Ovary (tissue), 9 donors: ENCODE measurements around the gene LEF1. TPM values are rescaled to one million over a fixed set of nuclear protein-coding genes. Genes with fewer than 3 reads are reported as not detected.

Source experiments
- DNase-seq, 5 donors: peaks; one replicate each; pipeline ENCODE4 v3.0.0-alpha.2; 2019 to 2020
- H3K27ac ChIP-seq, 2 donors: fragments of 200-600 bp; one replicate each; pipeline versions ENCODE4 v1.5.1 to v1.8.0; 2019 to 2022
- H3K27me3 ChIP-seq: fragments of 200-600 bp; one replicate; pipeline ENCODE4 v1.8.0; 2022
- H3K36me3 ChIP-seq: fragments of 200-600 bp; sonication (generic); one replicate; pipeline ENCODE4 v1.5.1; 2019
- H3K4me1 ChIP-seq: one replicate; pipeline ENCODE4 v1.8.1; 2013; ENCODE audit warnings: mild to moderate bottlenecking, moderate library complexity; ENCODE audit not compliant: insufficient read depth
- H3K4me3 ChIP-seq: fragments of 200-600 bp; sonication (generic); one replicate; pipeline ENCODE4 v1.5.1; 2017
- H3K9me3 ChIP-seq, 2 donors: fragments of 200-600 bp in 1 of 2; sonication (generic) in 1 of 2; one replicate each; pipeline versions ENCODE4 v1.5.1 to v1.8.1; 2013 to 2019; ENCODE audit warnings: mild to moderate bottlenecking in 1 of 2, moderate library complexity in 1 of 2
- CTCF ChIP-seq, 3 donors: fragments of 450-650 bp in 2 of 3; fragments of 200-600 bp in 1 of 3; IDR thresholded peaks; one replicate each; pipeline versions ENCODE4 v1.5.1 to v1.8.0; 2016 to 2022; ENCODE audit warnings: antibody characterized with exemption in 3 of 3, mild to moderate bottlenecking in 1 of 3
- EP300 ChIP-seq: sonication (generic); formaldehyde crosslinking; IDR thresholded peaks from one replicate; pipeline ENCODE4 v1.6.1; 2017; ENCODE audit warnings: antibody characterized with exemption
- POLR2A ChIP-seq: fragments of 450-650 bp; IDR thresholded peaks from one replicate; pipeline ENCODE4 v1.6.1; 2017; ENCODE audit warnings: antibody characterized with exemption, mild to moderate bottlenecking, moderate library complexity
- WGBS, 3 donors: extraction: QIAGEN DNeasy Blood & Tissue Kit in 1 of 3; methylation state at CpG; one replicate each; pipeline versions ENCODE4 v1.1.5 to v1.1.7; 2013 to 2017; 5-methylcytosine and 5-hydroxymethylcytosine counted together
- intact Hi-C, 4 donors: fragments of 100-400 bp; cut with DNase I; formaldehyde crosslinking; loops; one replicate each; pipeline versions ENCODE4 v1.11.0 to v1.15.1; 2022 to 2023
- polyA plus RNA-seq, 2 donors: library from polyadenylated mRNA; stranded (reverse); fragments of 200-250 nt in 1 of 2; fragments of 350-450 nt in 1 of 2; fragmentation: Illumina TruSeq in 1 of 2; extraction: RNeasy Lipid Tissue Mini Kit (QIAGEN cat#74804) in 1 of 2; gene quantifications; one replicate each; pipeline ENCODE4 v1.2.3, GENCODE V29; 2013 to 2014
- total RNA-seq, 7 donors: library from RNA; depleted of rRNA in 2 of 7; stranded (reverse); fragments of >200 nt in 2 of 7; fragmentation: NEBNext Ultra II Directional in 3 of 7; extraction: Animal tissue kit (Norgen Biotek cat#: 25700) in 3 of 7; gene quantifications; one replicate each; pipeline versions ENCODE4 v1.1.0 to v1.2.4, GENCODE V29; 2016 to 2023
- donor health status: DM: no; HTN: no; CAD: no; lungs with moderate emphysema.
- donor health status: DM: no; HTN: no; CAD: no.
- donor health status: Bipolar disorder and iron deficiency.
- donor health status: DM: yes; HTN: yes; CAD: no.
- donor health status: DM: no; HTN: no; CAD: no.
- donor health status: DM: yes; HTN: yes; CAD: no.

The LEF1 gene
- total and polyA plus RNA-seq, 9 donors: 1.8 to 30.1 (median 6.0) TPM

DNA sequence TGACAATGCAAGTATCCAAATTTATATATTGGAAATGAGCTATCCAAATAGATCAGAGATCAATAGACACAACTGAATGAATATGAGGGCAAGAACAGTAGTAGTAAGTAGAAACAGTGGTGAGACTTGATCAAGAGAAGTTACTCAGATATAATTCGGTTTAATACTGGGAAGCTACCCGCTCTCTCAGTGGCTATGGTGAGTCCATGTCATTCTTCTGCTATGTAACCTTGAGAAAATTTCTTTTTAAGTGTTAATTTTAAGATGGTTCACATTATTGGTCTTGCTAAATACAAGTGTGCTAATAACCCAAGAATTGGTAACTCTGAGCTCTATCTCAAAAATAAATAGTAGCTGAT is 53.6 kb downstream of the LEF1 start:
- TF ChIP-seq POLR2A: no peak
- no peak for TF ChIP-seq EP300
- no peak for TF ChIP-seq CTCF (IDR thresholded peaks at IDR 0.05)
- intact Hi-C loops: no loop called here
- no peak overlapping the region for H3K27ac ChIP-seq
- no peak overlapping the region for H3K4me3 ChIP-seq
- no peaks in the 10 kb centered on the region for H3K9me3 ChIP-seq
- H3K36me3 ChIP-seq: no peaks in the 10 kb centered on the region
- no peak for DNase-seq
- H3K4me1 ChIP-seq: no peaks in the 10 kb centered on the region
- 87 to 90% (median 89%) methylated on average over 2 of the region's 2 CpGs for whole genome bisulfite sequencing, 3 donors
- no peaks in the 10 kb centered on the region for H3K27me3 ChIP-seq

DNA sequence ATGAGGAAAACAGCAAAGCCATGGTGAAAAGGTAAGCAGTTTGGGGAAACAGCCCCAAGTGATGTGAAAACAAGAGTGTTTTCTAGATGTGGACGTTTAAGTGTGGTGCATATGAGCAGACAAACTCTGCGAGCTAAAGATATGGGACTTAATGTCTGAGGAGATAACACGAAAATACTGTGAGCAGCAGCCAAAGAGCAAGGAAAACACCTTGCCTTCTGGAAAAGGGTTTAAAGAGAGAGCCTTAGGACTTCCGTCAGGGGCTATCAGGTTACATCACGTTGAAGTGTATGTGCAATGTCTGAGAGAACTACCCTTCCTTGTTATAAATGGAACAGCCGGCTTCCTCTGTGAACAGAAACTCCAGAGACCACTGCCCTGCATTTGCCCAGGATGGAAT is 54.2 kb downstream of the LEF1 start:
- TF ChIP-seq CTCF (IDR thresholded peaks at IDR 0.05) (no peak), EP300 (no peak), POLR2A (no peak)
- Histone ChIP-seq H3K36me3 (no peaks in the 10 kb centered on the region), H3K4me3 (no peak overlapping the region), H3K9me3 (no peaks in the 10 kb centered on the region), H3K27ac (no peak overlapping the region), H3K4me1 (no peaks in the 10 kb centered on the region), H3K27me3 (no peaks in the 10 kb centered on the region)
- intact Hi-C loops: no loop called here
- no peak for DNase-seq
- WGBS, 3 donors: 44 to 58% (median 58%) methylated on average over 6 of the region's 6 CpGs

DNA sequence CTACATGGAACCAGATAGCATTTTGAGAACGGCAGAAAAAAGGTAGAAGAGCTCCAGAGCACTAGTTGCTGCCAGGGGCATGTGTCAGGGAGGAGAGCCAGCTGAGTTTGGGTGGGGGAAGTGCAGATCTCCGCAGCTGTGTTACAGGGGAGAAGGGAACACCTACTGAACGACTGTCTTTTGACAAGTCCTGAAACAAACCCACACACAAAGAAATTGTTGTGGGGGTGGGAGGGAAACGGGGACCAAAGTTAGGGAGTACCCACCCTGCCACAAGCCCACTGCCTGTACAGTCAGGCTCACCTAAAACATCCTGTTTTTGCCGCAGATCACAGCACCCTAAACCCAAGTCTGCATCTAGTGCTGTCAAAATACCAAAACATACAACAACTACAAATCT is 55.5 kb downstream of the LEF1 start:
- Histone ChIP-seq H3K27me3 (no peaks in the 10 kb centered on the region), H3K27ac (no peak overlapping the region), H3K4me3 (no peak overlapping the region), H3K36me3 (no peaks in the 10 kb centered on the region), H3K9me3 (no peaks in the 10 kb centered on the region), H3K4me1 (no peaks in the 10 kb centered on the region)
- TF ChIP-seq POLR2A (no peak), EP300 (no peak), CTCF (IDR thresholded peaks at IDR 0.05) (no peak)
- DNase-seq: no peak
- intact Hi-C loops: no loop called here
- 22 to 35% (median 23%) methylated on average over 5 of the region's 5 CpGs for WGBS, 3 donors

DNA sequence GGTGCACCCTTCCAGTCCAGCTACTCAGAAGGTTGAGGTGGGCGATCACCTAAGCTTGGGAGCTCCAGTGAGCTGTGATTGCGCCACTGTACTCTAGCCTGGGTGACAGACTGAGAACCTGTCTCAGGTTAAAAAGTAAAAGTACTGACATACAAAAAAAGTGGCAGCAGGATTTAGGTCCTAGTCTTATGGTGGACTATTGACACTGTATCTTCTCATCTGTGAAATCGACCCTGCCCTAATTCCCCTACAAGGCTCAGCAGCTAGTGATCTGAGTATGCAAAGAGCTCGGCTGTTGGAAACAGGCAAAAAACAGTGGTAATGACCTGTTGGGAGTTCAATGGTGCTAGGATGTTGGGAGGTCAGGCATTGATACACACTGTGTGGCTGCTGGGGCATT is 57.0 kb downstream of the LEF1 start:
- H3K9me3 ChIP-seq: no peaks in the 10 kb centered on the region

More for the DNA sequence above, 57.0 kb downstream of the LEF1 start:
- Histone ChIP-seq H3K27me3 (no peaks in the 10 kb centered on the region), H3K4me3 (no peak overlapping the region), H3K36me3 (no peaks in the 10 kb centered on the region), H3K27ac (no peak overlapping the region), H3K4me1 (no peaks in the 10 kb centered on the region)
- WGBS, 3 donors: 97 to 100% (median 99%) methylated on average over 4 of the region's 4 CpGs
- intact Hi-C loops: no loop called here
- DNase-seq: no peak
- no peak for TF ChIP-seq POLR2A
- no peak for TF ChIP-seq EP300
- TF ChIP-seq CTCF (IDR thresholded peaks at IDR 0.05): no peak
